ENCODE results near the gene AGK.

AGK gene

DNA sequence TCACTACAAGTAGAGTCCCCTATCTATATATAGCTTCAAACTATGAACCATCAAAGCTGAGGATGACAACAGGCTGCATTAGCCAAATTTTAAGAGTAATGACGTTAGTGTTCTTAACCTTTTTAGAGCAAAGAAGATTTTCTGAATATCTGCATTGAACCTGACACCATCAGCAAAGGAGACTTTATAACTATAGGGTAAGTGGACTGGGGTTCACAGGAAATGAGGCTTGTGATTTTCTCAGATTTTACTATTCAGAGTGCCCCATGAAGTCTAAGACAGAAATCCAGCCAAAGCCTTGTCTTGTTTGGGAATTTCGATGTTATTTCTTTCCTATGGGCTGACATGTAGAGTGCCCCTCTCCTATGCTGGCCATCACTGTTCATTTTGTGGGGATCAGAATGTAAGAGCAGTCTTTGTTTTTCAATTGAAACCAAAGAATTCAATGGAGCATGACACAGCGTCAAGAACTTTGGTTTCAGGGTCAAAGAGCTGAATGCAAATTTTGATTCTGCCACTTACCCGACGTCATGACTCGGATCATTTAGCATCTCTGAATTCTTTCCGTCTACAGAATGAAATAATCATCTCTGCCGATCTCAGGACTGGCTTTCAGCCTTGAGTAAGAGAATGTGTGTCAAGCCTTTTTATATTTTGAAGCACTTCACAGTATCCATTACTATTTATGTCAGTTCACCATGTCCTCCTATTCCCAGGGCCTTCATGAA is 98.1 kb downstream of the AGK start:
- H3K27ac ChIP-seq: peak overlapping the region; percentile 15; the same call in 1 of the 2 replicates
- TF ChIP-seq ZFX (IDR thresholded peaks at IDR 0.05; ENCODE audit: borderline replicate concordance): no peak
- TF ChIP-seq, protein P1, sequence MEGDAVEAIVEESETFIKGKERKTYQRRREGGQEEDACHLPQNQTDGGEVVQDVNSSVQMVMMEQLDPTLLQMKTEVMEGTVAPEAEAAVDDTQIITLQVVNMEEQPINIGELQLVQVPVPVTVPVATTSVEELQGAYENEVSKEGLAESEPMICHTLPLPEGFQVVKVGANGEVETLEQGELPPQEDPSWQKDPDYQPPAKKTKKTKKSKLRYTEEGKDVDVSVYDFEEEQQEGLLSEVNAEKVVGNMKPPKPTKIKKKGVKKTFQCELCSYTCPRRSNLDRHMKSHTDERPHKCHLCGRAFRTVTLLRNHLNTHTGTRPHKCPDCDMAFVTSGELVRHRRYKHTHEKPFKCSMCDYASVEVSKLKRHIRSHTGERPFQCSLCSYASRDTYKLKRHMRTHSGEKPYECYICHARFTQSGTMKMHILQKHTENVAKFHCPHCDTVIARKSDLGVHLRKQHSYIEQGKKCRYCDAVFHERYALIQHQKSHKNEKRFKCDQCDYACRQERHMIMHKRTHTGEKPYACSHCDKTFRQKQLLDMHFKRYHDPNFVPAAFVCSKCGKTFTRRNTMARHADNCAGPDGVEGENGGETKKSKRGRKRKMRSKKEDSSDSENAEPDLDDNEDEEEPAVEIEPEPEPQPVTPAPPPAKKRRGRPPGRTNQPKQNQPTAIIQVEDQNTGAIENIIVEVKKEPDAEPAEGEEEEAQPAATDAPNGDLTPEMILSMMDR (IDR thresholded peaks at IDR 0.05): no peak

DNA sequence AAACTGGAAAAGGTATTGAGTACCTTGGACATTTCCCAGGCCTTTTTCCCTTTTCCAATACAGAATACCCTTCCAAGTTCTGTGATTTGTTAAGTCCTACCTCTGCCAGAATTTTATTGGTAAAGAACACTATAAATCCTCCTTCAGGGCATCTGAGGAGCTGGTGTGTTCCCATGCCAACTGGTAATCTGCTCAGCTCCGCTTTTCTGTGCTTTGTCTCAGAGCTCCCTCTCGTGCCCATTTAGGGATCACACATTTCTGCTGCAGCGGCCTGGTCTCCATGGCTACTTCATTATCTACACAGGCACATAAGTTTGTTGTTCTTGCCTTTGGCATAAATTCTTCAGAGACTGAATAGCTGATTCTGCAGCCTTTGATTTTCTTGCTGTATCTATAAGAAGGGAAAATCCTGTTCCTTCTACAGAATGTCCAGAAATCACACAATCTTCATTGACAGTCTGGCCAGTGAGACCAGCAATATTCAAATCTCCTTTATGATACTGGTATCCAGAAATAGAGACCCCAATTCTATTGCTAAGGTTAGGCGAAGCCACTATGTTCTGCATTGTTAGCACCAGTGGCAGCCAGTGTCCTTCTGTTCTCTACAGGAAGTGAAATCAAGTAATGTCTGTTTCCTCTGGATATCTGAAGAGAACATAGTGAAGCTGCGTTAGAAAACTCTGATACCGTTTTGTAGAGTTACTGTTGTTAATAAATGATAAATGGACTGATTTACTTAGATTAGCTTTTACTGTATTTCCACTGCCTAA is 98.8 kb downstream of the AGK start:
- no peak for TF ChIP-seq ZFX (IDR thresholded peaks at IDR 0.05; ENCODE audit: borderline replicate concordance)
- TF ChIP-seq, protein P1 (IDR thresholded peaks at IDR 0.05): peak; percentile 99

DNA sequence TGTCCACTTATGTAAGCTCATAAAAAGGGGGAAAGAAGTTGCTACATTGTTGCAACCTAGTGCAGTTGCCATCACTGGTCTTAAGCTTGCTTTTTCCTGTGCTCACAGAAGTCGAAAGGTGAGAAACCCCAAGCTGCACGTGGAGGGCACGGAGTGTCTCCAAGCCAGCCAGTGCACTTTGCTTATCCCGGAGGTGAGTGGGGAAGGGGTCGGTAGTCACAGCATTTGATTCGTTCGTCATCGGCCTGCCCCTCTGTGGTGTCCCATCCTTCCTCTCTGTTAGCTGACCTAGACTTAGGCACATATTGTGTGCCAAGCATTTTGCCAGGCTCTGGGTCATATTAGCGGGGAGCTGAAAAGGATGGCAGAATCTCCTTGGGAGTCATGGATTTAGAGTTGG is 100.2 kb downstream of the AGK start:
- H3K27ac ChIP-seq: no peak overlapping the region

More for the DNA sequence above, 98.8 kb downstream of the AGK start:
- peak overlapping the region; percentile 15; the same call in 1 of the 2 replicates for H3K27ac ChIP-seq

DNA sequence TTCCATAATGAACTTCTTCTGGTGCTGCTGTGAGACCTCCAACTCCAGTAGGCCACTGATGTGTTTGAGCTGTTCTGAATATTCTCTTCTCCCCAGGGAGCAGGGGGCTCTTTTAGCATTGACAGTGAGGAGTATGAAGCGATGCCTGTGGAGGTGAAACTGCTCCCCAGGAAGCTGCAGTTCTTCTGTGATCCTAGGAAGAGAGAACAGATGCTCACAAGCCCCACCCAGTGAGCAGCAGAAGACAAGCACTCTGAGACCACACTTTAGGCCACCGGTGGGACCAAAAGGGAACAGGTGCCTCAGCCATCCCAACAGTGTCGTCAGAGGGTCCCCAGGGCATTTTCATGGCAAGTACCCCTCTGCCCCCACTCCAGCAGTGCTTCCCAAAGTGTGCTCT is 101.5 kb downstream of the AGK start:
- TF ChIP-seq ZFX (IDR thresholded peaks at IDR 0.05; ENCODE audit: borderline replicate concordance): no peak
- TF ChIP-seq, protein P1 (IDR thresholded peaks at IDR 0.05): no peak
- H3K27ac ChIP-seq: no peak overlapping the region

More for the DNA sequence above, 100.2 kb downstream of the AGK start:
- no peak for TF ChIP-seq ZFX (IDR thresholded peaks at IDR 0.05; ENCODE audit: borderline replicate concordance)
- TF ChIP-seq, protein P1 (IDR thresholded peaks at IDR 0.05): no peak

DNA sequence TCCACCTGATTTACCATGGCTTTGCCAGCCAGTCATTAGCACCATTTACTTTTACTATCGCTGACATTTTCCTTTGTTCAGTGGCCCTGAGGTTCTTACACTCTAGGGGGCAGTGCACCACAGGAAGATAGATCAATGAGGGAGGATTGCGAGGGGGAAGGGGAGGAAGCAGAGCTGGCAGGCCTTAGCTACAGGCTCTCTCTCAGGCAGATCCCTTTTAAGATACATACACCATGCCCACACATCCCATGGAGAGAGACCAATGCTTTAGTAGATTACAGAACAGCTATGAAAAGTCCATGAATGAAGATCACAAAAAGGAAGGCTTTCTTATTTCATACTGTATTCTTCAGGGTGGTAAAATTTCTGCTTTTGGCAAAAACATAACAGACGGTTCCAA is 103.3 kb downstream of the AGK start:
- no peak for TF ChIP-seq ZFX (IDR thresholded peaks at IDR 0.05; ENCODE audit: borderline replicate concordance)
- TF ChIP-seq, protein P1 (IDR thresholded peaks at IDR 0.05): peak; percentile 94
- H3K27ac ChIP-seq: 0 out of 2 replicates have a peak overlapping the region, but pooled peaks have one; percentile 0

DNA sequence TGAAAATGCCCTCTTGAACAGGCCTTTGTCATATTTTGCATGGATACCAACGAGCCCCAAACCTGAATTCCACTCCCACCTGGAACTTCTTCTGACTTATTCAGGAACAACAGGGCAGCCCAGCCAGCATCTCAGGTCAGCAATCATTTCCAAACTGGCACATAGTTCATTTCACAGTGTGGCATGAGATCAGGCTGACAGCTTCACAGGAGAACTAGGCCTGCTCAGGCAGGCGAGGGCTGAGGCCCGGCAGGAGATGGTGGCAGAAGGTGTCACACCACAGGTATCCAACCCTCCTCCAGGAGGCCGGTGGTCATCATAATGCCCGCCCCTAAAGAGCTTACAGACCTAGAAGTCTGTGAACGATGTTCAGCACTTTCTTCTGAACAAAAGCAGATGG is 108.3 kb downstream of the AGK start:
- H3K27ac ChIP-seq: no peak overlapping the region
- TF ChIP-seq ZFX (IDR thresholded peaks at IDR 0.05; ENCODE audit: borderline replicate concordance): no peak
- TF ChIP-seq, protein P1 (IDR thresholded peaks at IDR 0.05): no peak

DNA sequence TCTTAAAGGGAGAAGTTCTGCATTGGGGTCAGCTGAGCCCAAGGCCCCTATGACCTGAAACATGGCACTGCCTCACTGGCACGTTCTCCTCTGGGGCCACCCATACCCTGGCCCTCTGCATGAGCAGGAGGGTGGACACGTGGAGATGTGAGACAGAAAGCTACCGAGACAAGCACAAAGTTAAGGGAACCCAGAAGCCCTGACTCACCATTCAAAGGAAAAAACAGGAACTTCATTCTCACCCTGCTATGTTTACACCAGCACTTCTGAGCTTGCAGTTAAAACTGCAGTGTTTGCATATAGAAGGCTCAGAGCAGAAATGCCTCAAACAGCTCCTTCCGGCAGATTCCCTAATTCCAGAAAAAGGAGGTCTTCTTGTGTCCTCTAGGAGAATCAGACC is 109.0 kb downstream of the AGK start:
- H3K27ac ChIP-seq: no peak overlapping the region
- TF ChIP-seq, protein P1 (IDR thresholded peaks at IDR 0.05): no peak
- no peak for TF ChIP-seq ZFX (IDR thresholded peaks at IDR 0.05; ENCODE audit: borderline replicate concordance)
